Skeletal muscle cell (primary cell): ENCODE data around the gene MIAT.

ENCODE experiments used
- DNase-seq: peaks from one replicate; pipeline ENCODE4 v3.0.0-alpha.2; 2010; ENCODE audit warnings: low read depth
- H3K4me3 ChIP-seq: 2 replicates; pipeline ENCODE4 v1.5.1; 2011; ENCODE audit warnings: low read depth, mild to moderate bottlenecking, control low read depth, low read length, moderate library complexity

The MIAT gene

DNA sequence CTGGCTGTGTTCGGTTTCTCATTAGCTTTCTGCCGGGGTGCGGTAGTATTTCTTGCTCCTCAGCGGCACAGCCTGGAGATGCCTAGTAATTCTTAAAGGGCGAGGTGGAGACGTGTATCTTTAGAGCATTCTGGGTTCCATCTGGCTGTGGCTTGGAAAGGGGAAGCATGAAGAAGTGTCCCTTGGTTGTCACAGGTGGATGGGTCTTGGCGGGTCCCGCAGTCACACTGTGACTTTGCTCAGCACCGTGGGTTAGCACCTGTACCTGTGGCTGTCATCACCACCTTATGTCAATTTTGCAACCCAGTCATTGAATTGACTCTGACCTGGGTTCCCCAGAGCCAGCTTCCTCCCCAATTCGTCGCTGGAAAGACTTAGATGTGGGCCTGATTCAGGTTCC lies 57.6 kb downstream of the MIAT start:
- H3K4me3 ChIP-seq, result no peak overlapping the region
- no peak for DNase-seq

DNA sequence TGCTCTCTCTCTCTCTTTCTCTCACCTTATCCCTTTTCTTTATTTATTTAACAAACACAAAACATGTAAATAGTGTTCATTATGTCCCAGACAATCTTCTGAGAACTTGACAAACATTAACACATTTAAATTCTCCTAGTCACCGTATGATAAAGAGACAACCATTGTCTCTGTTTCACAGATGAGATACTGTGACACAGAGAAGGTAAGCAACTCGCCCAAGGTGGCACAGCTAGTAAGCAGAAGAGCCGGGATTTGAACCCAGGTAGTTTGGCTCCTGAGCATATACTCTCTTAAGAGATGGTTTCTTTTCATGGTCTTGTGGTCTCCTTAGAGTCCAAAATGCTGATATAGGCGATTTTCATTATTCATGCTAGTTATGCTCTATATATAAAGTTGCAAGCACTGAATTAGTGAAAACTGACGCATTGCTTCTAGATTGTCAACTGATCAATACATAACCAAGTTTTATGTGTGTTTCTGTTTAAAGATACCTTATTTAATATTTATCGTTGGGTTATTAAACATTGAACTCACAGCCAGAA lies 58.1 kb downstream of the MIAT start:
- DNase-seq, result no peak
- H3K4me3 ChIP-seq, result no peak overlapping the region

DNA sequence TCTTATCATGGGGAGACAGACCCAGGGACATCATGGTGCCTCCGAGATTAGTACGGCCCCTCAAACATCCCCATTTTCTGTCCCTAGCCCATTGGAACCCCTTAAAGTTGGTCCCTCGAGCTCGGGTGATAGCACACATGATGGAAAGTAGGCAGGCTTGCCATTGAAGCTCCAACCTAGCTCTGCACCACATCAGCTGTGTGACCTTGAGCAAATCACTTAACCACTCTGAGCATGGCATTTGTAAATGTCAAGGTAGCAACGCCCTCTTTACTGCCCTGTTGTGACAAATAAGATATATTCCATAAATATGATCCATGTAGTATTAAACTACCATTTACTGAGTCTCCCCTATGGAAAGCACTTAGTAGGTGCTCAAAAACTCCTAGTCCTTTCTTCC lies 61.1 kb downstream of the MIAT start:
- DNase-seq, result no peak
- no peak overlapping the region for H3K4me3 ChIP-seq

DNA sequence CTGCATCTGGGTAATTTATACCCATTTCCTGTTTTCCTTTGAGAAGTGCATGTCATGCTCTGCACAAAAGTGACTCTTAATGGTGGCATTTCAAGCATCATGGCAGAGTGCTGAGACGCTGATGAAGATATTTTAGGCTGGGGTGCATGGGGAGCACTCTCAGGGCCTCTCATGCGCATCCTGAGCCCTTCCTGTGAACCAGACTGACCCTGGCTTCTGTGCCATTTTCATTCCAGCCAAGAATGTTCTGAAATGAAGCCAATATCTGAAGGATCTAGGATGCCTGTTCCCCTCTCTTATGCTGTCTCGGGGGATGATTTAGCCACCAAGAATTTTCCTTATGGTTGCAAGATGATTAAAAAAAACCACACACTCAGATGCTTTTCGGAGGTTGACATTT lies 61.5 kb downstream of the MIAT start:
- H3K4me3 ChIP-seq, result no peak overlapping the region
- peak; percentile 73 for DNase-seq

DNA sequence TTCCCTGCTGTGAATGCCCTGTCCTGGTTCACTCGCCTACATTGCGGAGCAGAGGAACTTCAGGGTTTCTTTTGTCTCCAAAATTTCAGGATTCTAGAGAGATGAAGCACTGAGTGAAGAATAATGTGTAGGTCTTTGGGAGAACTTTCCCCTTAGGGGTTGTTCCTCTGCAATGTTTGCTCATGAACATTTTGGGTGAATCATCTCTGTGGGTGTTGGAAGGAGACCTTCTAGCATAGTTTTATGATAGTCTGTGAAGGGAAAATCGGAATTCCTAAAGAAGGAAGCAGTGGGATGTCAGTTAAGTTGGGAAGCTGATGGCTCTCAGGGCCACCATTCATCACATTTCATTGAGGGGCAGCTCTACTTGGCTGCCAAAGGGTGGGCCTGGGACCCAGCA lies 64.8 kb downstream of the MIAT start:
- DNase-seq, result no peak

DNA sequence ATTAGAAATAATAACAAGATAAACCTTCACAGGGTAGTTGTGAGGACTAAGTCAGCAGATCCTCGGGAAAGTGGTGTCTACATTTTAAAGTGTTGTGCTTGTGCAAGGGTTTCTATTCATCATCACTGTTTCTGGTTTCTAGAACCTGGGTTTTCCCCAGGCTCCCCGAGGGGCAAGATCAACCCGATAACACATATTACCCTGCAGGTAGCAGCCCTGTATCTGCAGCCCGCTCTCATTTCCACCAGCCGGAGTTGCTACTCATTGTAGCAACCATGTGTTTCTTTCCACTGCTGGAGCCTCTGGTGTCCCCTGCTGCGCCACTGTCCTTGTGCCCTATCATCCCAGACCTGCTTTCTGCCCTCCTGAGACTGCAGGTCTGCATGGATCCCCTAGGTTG lies 67.0 kb downstream of the MIAT start:
- no peak for DNase-seq
- no peak overlapping the region for H3K4me3 ChIP-seq

More for the DNA sequence above, 64.8 kb downstream of the MIAT start:
- H3K4me3 ChIP-seq, result no peak overlapping the region

DNA sequence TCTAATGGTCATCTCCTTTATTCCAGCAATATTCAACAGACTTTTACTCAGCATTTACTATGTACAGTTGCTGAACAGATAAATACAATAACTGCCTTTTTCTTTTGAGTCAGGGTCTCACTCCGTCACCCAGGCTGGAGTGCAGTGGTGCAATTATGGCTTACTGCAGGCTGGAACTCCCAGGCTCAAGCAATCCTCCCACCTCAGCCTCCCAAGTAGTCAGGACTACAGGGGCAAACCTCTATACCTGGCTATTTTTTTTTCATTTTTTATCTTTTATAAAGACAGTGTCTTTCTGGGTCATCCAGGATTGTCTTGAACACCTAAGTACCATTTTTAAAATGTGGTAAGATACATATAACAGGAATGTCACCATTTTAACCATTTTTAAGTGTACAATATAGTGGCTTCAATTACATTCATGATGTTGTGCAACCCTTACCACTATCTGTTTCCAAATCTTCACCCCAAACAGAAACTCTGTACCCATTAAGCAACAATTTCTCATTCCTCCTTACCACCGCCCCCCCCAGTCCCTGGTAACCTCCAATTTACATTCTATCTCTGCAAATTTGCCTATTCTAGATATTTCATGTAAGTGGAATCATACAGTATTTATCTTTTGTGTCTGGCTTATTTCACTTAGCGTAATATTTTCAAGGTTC lies 67.8 kb downstream of the MIAT start:
- no peak for DNase-seq
- H3K4me3 ChIP-seq, result no peak overlapping the region
